Ascending aorta (tissue), 2 donors: ENCODE data around the gene CADM1. TPM values are rescaled to one million over a fixed set of nuclear protein-coding genes. Genes with fewer than 3 reads are reported as not detected.

ENCODE experiments used
- DNase-seq, 2 donors: peaks; one replicate each; pipeline ENCODE4 v3.0.0-alpha.2; 2019; ENCODE audit warnings: low spot score in 2 of 2
- H3K27ac ChIP-seq, 2 donors: fragments of 200-600 bp; sonication (generic); one replicate each; pipeline ENCODE4 v1.5.1; 2016 to 2017; ENCODE audit warnings: mild to moderate bottlenecking in 1 of 2
- H3K27me3 ChIP-seq: fragments of 200-600 bp; sonication (generic); one replicate; pipeline ENCODE4 v1.5.1; 2017
- H3K36me3 ChIP-seq, 2 donors: fragments of 200-600 bp; sonication (generic); one replicate each; pipeline ENCODE4 v1.5.1; 2016
- H3K4me1 ChIP-seq, 2 donors: fragments of 200-600 bp; sonication (generic); one replicate each; pipeline ENCODE4 v1.5.1; 2016 to 2017; ENCODE audit warnings: mild to moderate bottlenecking in 1 of 2
- H3K4me3 ChIP-seq, 2 donors: fragments of 200-600 bp; sonication (generic); one replicate each; pipeline ENCODE4 v1.5.1; 2016 to 2017; ENCODE audit warnings: mild to moderate bottlenecking in 1 of 2
- H3K9me3 ChIP-seq, 2 donors: fragments of 200-600 bp; sonication (generic); one replicate each; pipeline ENCODE4 v1.5.1; 2016
- CTCF ChIP-seq, 3 experiments: fragments of 200-600 bp in 2 of 3; fragments of 450-650 bp in 1 of 3; sonication (generic) in 2 of 3; IDR thresholded peaks; one replicate each; pipeline ENCODE4 v1.5.1; 2016 to 2019; ENCODE audit warnings: antibody characterized with exemption in 3 of 3, mild to moderate bottlenecking in 1 of 3, moderate library complexity in 1 of 3
- intact Hi-C: fragments of 100-400 bp; cut with DNase I; formaldehyde crosslinking; loops from one replicate; pipeline ENCODE4 v1.15.1; 2023
- total RNA-seq: library from RNA; depleted of rRNA; stranded (reverse); fragments of >200 nt; gene quantifications from one replicate; pipeline ENCODE4 v1.1.0, GENCODE V29; 2016

Gene CADM1
- total RNA-seq, 1 donor from 2014 or later: 2.4 TPM

DNA sequence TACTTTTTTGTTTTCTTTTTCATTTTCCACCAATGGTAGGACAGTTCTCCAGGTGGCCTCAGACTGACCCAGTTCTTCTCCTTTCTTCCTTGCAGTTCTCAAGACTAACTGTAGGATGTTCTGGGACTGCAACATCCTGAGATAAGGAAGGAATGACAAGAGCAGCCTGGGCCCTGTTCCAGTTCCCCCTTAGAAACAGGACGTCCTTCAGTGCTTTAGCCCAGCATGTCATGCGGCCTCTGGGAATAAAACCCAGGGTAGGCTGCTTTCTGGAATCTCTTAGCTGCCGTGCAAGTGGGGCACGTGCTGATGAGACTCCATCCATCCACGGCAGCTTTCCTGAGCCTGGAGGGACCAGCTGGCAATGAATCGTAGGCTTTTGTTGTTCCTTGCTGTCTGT is 24.0 kb upstream of the CADM1 start:
- Histone ChIP-seq H3K4me1 (no peaks in the 10 kb centered on the region), H3K4me3 (no peak overlapping the region), H3K36me3 (no peaks in the 10 kb centered on the region), H3K9me3 (no peaks in the 10 kb centered on the region), H3K27ac (no peak overlapping the region), H3K27me3 (no peaks in the 10 kb centered on the region)
- no peak for DNase-seq
- intact Hi-C loops: no loop called here
- TF ChIP-seq CTCF (IDR thresholded peaks at IDR 0.05): no peak

DNA sequence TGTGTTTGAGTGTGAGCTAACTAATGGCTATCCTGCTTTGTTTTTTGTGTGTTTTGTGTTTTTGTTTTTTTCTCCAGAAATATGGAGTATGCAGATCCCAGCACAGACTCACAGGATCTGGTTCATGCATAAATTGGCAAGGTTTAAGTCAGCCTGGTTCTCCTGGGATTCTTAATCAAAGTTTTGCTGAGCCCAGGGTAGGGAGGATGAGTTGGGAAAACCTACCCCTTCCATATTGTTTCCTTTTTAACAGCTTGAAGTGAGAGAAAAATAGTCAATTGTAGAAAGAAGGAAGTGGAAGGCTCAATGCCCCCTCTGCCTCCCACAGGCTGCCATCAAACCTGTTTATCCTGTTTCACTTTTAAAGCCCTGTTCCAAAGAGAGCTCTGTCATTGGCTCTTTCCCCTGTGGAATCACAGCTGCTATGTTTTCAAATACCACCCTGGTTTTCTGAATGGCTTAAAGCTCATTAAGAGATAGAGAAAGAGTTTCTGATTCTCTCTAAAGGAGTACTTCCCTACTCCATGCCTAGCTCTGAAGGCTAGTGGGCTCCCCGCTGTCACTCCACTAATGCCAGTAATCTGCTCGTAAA is 23.4 kb upstream of the CADM1 start:
- no peak for TF ChIP-seq CTCF (IDR thresholded peaks at IDR 0.05)
- no peak overlapping the region for H3K27ac ChIP-seq
- H3K4me3 ChIP-seq: no peak overlapping the region
- H3K9me3 ChIP-seq: no peaks in the 10 kb centered on the region
- no peaks in the 10 kb centered on the region for H3K27me3 ChIP-seq
- DNase-seq: no peak
- no peaks in the 10 kb centered on the region for H3K36me3 ChIP-seq
- intact Hi-C loops: no loop called here
- H3K4me1 ChIP-seq: no peaks in the 10 kb centered on the region

GRCh38 chr11:115525531-115526006 is 21.4 kb upstream of the CADM1 start:
- TF ChIP-seq CTCF (IDR thresholded peaks at IDR 0.05): no peak
- intact Hi-C loops: no loop called here
- no peaks in the 10 kb centered on the region for H3K36me3 ChIP-seq

DNA sequence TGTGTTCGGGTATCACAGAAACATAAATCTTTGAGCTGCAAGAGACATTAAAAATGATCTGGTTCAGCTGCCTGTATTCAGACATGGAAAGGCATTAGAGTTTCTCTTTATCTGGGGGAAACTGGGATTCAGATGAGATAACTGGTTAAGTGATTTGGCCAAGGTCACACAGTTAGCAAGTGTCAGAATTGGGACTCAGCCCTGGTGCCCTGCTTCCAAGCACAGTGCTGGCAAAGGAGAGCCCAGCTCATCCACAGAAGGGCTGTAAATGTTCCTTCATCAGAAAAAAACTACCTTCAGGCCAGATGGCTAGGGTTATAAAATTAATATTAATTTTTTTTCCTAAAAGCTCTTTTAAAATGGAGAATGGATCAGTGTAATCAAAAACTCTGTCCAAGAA is 20.4 kb upstream of the CADM1 start:
- Histone ChIP-seq H3K4me1 (no peaks in the 10 kb centered on the region), H3K27me3 (no peaks in the 10 kb centered on the region), H3K36me3 (no peaks in the 10 kb centered on the region), H3K4me3 (no peak overlapping the region), H3K27ac (no peak overlapping the region), H3K9me3 (no peaks in the 10 kb centered on the region)
- intact Hi-C loops: no loop called here
- no peak for TF ChIP-seq CTCF (IDR thresholded peaks at IDR 0.05)
- DNase-seq: no peak

More at GRCh38 chr11:115525531-115526006, 21.4 kb upstream of the CADM1 start:
- no peak for DNase-seq
- H3K4me3 ChIP-seq: no peak overlapping the region
- no peak overlapping the region for H3K27ac ChIP-seq
- H3K9me3 ChIP-seq: no peaks in the 10 kb centered on the region
- H3K27me3 ChIP-seq: no peaks in the 10 kb centered on the region
- H3K4me1 ChIP-seq: no peaks in the 10 kb centered on the region

DNA sequence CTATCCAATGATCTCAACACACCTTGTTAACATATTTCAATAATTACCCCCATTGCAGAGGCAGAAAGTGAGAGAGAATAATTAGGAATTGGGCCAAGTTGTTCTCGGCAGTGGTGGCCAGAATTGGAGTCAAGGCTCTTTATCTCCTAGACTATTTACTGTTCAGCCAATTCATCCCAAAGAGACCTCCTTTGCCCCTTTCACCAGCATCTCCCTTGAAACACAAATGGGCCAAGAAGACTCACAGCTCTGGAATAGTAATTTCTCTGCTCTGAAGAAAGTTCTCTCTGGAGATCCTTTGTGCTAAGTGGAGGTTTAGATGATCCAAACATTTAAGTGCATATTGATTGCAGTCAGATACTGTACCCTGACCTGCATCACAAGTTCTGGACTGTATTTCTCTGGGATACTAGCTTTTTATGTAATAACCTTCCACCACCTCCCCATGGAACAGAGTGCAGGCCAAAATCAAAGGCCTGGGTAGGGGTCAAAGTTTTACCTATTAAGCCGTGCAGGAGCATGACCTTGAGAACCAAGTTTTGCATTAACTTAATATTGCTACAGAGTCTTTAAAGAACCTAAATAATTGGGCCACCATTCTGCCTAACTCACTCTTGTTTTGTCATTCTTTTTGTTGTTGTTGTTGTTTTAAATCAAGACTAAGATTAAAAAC is 19.6 kb upstream of the CADM1 start:
- Histone ChIP-seq H3K4me1 (no peaks in the 10 kb centered on the region), H3K27me3 (no peaks in the 10 kb centered on the region), H3K36me3 (no peaks in the 10 kb centered on the region), H3K27ac (no peak overlapping the region), H3K4me3 (no peak overlapping the region), H3K9me3 (no peaks in the 10 kb centered on the region)
- no peak for TF ChIP-seq CTCF (IDR thresholded peaks at IDR 0.05)
- intact Hi-C loops: no loop called here
- no peak for DNase-seq
